AG09309 (cell line): ENCODE data around the gene STK36.

Experiments
- DNase-seq: peaks from one replicate; pipeline ENCODE4 v3.0.0-alpha.2; 2010; ENCODE audit warnings: low read depth
- H3K4me3 ChIP-seq: 2 replicates; pipeline ENCODE4 v1.5.1; 2011; ENCODE audit warnings: mild to moderate bottlenecking, low read depth, low read length, moderate library complexity; ENCODE audit not compliant: control insufficient read depth
- CTCF ChIP-seq: IDR thresholded peaks from 2 replicates; pipeline ENCODE4 v1.5.1; 2011; ENCODE audit warnings: mild to moderate bottlenecking, low read depth, low read length, inconsistent platforms; ENCODE audit not compliant: insufficient read depth, control insufficient read depth; ENCODE audit errors: missing control alignments

Gene STK36

GRCh38 chr2:218671654-218672566 lies at the start of gene STK36, which contains the start of gene RNF25:
Gene STK36 (plus strand): TSS chr2:218672086. CDS start chr2:218672830, 744 bp downstream.
Gene RNF25 (minus strand): TSS chr2:218672002. CDS start chr2:218671970, 32 bp downstream.
- TF ChIP-seq CTCF, result no peak
- DNase-seq, result peak; percentile 46
- H3K4me3 ChIP-seq, result peak within 1 kb of the TSS; percentile 72

GRCh38 chr2:218622606-218623365 lies 49.1 kb upstream of the STK36 start:
- TF ChIP-seq CTCF, result no peak
- no peak for DNase-seq
- H3K4me3 ChIP-seq, result no peak overlapping the region

- DNase-seq, result no peak
- no peak for TF ChIP-seq CTCF
- H3K4me3 ChIP-seq, result no peak overlapping the region
Observed at GRCh38 chr2:218623366-218623705, 48.5 kb upstream of the STK36 start.

GRCh38 chr2:218626369-218626768 lies 45.5 kb upstream of the STK36 start:
- H3K4me3 ChIP-seq, result no peak overlapping the region
- DNase-seq, result no peak
- TF ChIP-seq CTCF, result no peak

GRCh38 chr2:218627939-218628338 lies 43.9 kb upstream of the STK36 start:
- H3K4me3 ChIP-seq, result no peak overlapping the region
- no peak for TF ChIP-seq CTCF
- no peak for DNase-seq

- no peak for DNase-seq
- TF ChIP-seq CTCF, result no peak
- H3K4me3 ChIP-seq, result no peak overlapping the region
Observed at GRCh38 chr2:218631837-218632236, 40.0 kb upstream of the STK36 start.
